ENCODE data around the gene CAMTA1.

DNA sequence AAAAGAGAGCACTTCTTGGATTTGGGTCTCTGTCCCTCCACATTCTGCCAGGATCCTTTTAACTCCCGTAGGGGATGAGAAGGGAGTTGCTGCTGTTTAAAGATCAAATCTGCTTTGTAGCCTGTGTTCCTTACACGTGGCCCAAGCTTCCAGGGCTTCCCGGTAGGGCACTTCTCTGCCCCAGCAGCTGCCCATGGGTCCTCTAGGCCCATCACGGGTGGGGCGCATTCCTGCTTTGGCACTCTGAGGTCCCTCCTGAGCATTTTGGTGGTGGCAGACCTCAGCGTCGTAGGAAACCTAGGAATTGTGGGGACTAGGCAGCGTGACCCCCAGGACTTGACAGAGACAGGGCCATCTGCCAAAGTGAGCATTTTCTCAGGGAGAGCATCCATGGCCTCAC is 565.5 kb downstream of the CAMTA1 start:
- TF ChIP-seq, protein P1, sequence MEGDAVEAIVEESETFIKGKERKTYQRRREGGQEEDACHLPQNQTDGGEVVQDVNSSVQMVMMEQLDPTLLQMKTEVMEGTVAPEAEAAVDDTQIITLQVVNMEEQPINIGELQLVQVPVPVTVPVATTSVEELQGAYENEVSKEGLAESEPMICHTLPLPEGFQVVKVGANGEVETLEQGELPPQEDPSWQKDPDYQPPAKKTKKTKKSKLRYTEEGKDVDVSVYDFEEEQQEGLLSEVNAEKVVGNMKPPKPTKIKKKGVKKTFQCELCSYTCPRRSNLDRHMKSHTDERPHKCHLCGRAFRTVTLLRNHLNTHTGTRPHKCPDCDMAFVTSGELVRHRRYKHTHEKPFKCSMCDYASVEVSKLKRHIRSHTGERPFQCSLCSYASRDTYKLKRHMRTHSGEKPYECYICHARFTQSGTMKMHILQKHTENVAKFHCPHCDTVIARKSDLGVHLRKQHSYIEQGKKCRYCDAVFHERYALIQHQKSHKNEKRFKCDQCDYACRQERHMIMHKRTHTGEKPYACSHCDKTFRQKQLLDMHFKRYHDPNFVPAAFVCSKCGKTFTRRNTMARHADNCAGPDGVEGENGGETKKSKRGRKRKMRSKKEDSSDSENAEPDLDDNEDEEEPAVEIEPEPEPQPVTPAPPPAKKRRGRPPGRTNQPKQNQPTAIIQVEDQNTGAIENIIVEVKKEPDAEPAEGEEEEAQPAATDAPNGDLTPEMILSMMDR (IDR thresholded peaks at IDR 0.05) = no peak
- TF ChIP-seq POLR2AphosphoS5 (IDR thresholded peaks at IDR 0.05; ENCODE audit: insufficient read depth in 1 of 2, low read depth in 1 of 2) (no peak), POLR2A (IDR thresholded peaks at IDR 0.05) (no peak)
